ENCODE measurements around the gene ZNF678. TPM values are rescaled to one million over a fixed set of nuclear protein-coding genes. Genes with fewer than 3 reads are reported as not detected.

Gene ZNF678
- polyA plus RNA-seq, 1 experiment: 1.2 TPM

DNA sequence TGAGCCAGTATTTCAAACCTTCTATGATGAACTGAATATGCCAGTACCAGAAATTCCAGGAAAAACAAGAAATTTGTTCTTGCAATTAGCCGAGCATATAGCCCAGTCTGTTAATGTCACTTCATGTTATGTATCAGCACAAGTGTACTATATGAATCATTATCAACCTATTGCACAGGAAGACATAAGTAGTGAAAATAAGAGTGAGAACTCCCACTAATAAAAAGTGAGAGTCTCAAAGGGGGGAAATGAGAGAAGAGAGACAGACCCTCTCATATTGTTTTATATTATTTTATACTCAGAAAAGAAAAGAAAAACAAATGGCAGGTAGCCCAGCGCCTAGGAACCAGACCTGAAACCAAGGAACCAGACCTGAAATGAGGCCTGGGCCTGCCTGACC, 155.6 kb downstream of the ZNF678 start:
- no peaks in the 10 kb centered on the region for H3K27me3 ChIP-seq (ENCODE audit: control insufficient read depth, insufficient read depth, low read length)
- POLR2A ChIA-PET: no interaction called here
- no peaks in the 10 kb centered on the region for H3K36me3 ChIP-seq (ENCODE audit: control insufficient read depth, insufficient read depth, low read length)
- no peak for DNase-seq (ENCODE audit: low read depth)
- H3K4me3 ChIP-seq (ENCODE audit: low read depth, low read length): no peak overlapping the region
- TF ChIP-seq, protein P1, sequence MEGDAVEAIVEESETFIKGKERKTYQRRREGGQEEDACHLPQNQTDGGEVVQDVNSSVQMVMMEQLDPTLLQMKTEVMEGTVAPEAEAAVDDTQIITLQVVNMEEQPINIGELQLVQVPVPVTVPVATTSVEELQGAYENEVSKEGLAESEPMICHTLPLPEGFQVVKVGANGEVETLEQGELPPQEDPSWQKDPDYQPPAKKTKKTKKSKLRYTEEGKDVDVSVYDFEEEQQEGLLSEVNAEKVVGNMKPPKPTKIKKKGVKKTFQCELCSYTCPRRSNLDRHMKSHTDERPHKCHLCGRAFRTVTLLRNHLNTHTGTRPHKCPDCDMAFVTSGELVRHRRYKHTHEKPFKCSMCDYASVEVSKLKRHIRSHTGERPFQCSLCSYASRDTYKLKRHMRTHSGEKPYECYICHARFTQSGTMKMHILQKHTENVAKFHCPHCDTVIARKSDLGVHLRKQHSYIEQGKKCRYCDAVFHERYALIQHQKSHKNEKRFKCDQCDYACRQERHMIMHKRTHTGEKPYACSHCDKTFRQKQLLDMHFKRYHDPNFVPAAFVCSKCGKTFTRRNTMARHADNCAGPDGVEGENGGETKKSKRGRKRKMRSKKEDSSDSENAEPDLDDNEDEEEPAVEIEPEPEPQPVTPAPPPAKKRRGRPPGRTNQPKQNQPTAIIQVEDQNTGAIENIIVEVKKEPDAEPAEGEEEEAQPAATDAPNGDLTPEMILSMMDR (IDR thresholded peaks at IDR 0.05; ENCODE audit: insufficient read depth, low read depth, low read length): no peak
- CTCF ChIA-PET: no interaction called here

DNA sequence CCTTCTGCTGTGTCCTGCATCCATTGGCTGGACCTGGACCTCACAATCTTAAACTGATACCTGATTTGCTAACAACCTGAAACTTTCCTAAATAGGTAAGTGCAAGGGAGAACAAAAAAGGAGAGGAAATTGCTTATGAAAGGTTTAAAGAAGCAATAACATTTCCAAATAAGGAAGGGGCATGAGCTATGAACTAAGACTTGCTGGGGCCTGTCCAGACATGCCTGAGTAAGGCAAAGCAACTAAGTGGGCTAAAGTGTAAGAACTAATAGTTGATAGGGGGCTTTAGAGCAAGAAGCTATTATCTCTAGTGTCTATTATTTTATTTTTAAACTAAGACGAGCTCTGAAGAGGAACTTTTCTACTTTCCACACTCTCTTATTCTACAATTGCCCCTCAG, 160.1 kb downstream of the ZNF678 start:
- TF ChIP-seq, protein P1 (IDR thresholded peaks at IDR 0.05; ENCODE audit: insufficient read depth, low read depth, low read length): no peak
- POLR2A ChIA-PET: no interaction called here
- no peak overlapping the region for H3K4me3 ChIP-seq (ENCODE audit: low read depth, low read length)
- DNase-seq (ENCODE audit: low read depth): no peak
- H3K36me3 ChIP-seq (ENCODE audit: control insufficient read depth, insufficient read depth, low read length): no peaks in the 10 kb centered on the region
- H3K27me3 ChIP-seq (ENCODE audit: control insufficient read depth, insufficient read depth, low read length): no peaks in the 10 kb centered on the region
- CTCF ChIA-PET: no interaction called here

DNA sequence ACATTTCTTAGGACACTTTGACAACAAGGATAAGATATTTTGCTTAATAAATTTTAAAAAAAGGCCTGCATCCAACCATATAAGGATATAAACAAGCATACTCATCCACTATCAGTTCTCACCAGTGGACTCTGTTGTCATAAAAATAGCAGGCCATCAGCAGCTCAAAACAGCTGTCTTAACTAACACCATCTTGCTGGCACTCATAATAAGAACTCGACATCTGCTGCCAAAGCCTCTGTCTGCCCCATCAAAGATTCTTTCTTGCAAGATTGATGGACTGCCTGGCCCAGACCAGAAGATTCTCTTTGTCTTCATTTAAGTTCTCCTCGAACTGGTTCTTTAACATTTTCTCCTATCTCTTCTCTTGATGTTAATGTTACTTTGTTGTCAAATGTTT, 161.7 kb downstream of the ZNF678 start:
- ChIA-PET CTCF (no interaction called here), POLR2A (no interaction called here)
- TF ChIP-seq, protein P1 (IDR thresholded peaks at IDR 0.05; ENCODE audit: insufficient read depth, low read depth, low read length): no peak
- no peak for DNase-seq (ENCODE audit: low read depth)
- no peaks in the 10 kb centered on the region for H3K36me3 ChIP-seq (ENCODE audit: control insufficient read depth, insufficient read depth, low read length)
- H3K4me3 ChIP-seq (ENCODE audit: low read depth, low read length): no peak overlapping the region
- no peaks in the 10 kb centered on the region for H3K27me3 ChIP-seq (ENCODE audit: control insufficient read depth, insufficient read depth, low read length)

DNA sequence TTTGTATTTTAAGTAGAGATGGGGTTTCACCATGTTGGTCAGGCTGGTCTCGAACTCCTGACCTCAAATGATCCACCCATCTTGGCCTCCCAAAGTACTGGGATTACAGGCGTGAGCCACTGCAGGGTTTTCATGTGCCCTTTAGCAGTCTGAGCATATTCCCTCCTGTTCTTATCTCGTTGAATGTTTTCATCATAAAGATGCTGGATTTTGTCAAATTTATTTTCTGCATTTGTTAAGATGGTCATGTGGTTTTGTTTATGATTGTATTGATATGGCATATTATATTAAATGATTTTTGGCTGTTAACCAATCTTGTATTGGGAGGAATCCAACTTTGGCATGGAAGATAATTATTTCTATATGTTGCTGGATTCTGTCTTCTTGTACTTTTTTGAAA, 163.0 kb downstream of the ZNF678 start:
- POLR2A ChIA-PET: no interaction called here

More for the DNA sequence above, 163.0 kb downstream of the ZNF678 start:
- H3K4me3 ChIP-seq (ENCODE audit: low read depth, low read length): no peak overlapping the region
- TF ChIP-seq, protein P1 (IDR thresholded peaks at IDR 0.05; ENCODE audit: insufficient read depth, low read depth, low read length): no peak
- DNase-seq (ENCODE audit: low read depth): no peak
- H3K27me3 ChIP-seq (ENCODE audit: control insufficient read depth, insufficient read depth, low read length): no peaks in the 10 kb centered on the region
- CTCF ChIA-PET: no interaction called here
- H3K36me3 ChIP-seq (ENCODE audit: control insufficient read depth, insufficient read depth, low read length): no peaks in the 10 kb centered on the region; the same call in 1 of the 2 replicates

Small RNAs within 50 kb of the gene (small RNA-seq; reads per million reads assigned to genes)
- gene RNA5SP77 (ENCODE audit: insufficient read length, low read depth, low replicate concordance): 90.0 reads per million, percentile 91 among the genes with 10 or more reads in this experiment

Other genes with a start within 250 kb of the ZNF678 start
- gene CDC42BPA, start 245.1 kb upstream of the ZNF678 start, polyA plus RNA-seq (2011; rRNA removed): 17.9 and 24.8 TPM in 2 replicates
- gene JMJD4, start 171.7 kb downstream of the ZNF678 start, polyA plus RNA-seq (2011; rRNA removed): 18.6 and 20.5 TPM in 2 replicates
- gene SNAP47, start 171.9 kb downstream of the ZNF678 start, polyA plus RNA-seq (2011; rRNA removed): 24.7 and 32.8 TPM in 2 replicates